A549 (cell line): ENCODE results near the gene ACTR3. TPM values are rescaled to one million over a fixed set of nuclear protein-coding genes. Genes with fewer than 3 reads are reported as not detected.

Experiments used
- ATAC-seq, 2 experiments: fragments of 200-7000 bp in 1 of 2; fragments of >200 bp in 1 of 2; cut with Nextera tagmentation in 1 of 2; cut with Tn5 transposase in 1 of 2; 3 replicates each; pipeline versions ENCODE4 v1.8.0 to v1.9.1; 2018 to 2020; ENCODE audit warnings: mild to moderate bottlenecking in 1 of 2, moderate library complexity in 1 of 2
- CTCF ChIA-PET: fragments of 300-600 bp; sonication (Branson Sonifier 250); formaldehyde crosslinking; extraction: SDS; loops from one replicate; lab custom pipeline; 2021; ENCODE audit warnings: antibody characterized with exemption, inconsistent platforms; lab: Yijun Ruan, JAX
- POLR2A ChIA-PET: fragments of 350-600 bp; formaldehyde crosslinking; extraction: SDS; loops from one replicate; lab custom pipeline; 2021; ENCODE audit warnings: antibody characterized with exemption, inconsistent platforms; lab: Yijun Ruan, JAX
- DNase-seq, 2 experiments: peaks; one replicate each; pipeline versions ENCODE4 v3.0.0 to v3.0.0-alpha.2; 2011 to 2016; ENCODE audit warnings: low read depth in 1 of 2, low spot score in 1 of 2
- FAIRE-seq: peaks from 2 replicates; lab custom pipeline; 2011; peaks lifted over from hg19 to GRCh38; lab: Jason Lieb, UNC
- H3K27ac ChIP-seq, 2 experiments: fragments of >200 bp; sonication (Bioruptor Twin); formaldehyde crosslinking; 3 replicates each; pipeline ENCODE4 v1.5.1; 2016 to 2017
- H3K4me1 ChIP-seq: fragments of >200 bp; sonication (Bioruptor Twin); formaldehyde crosslinking; 3 replicates; pipeline ENCODE4 v1.6.1; 2016
- H3K4me2 ChIP-seq: fragments of >200 bp; sonication (Bioruptor Twin); formaldehyde crosslinking; 3 replicates; pipeline ENCODE4 v1.6.1; 2016
- H3K4me3 ChIP-seq: fragments of >200 bp; sonication (Bioruptor Twin); formaldehyde crosslinking; 3 replicates; pipeline ENCODE4 v1.5.1; 2016
- H3K9me3 ChIP-seq: fragments of >200 bp; sonication (Bioruptor Twin); formaldehyde crosslinking; 3 replicates; pipeline ENCODE4 v1.6.1; 2016
- BHLHE40 ChIP-seq: IDR thresholded peaks from 2 replicates; pipeline ENCODE4 v1.6.1; 2012; ENCODE audit warnings: low read depth, low read length, inconsistent platforms
- CBX2 ChIP-seq: fragments of 200-600 bp; sonication (generic); IDR thresholded peaks from 2 replicates; pipeline ENCODE4 v1.6.1; 2016; ENCODE audit warnings: low read depth, mild to moderate bottlenecking, borderline replicate concordance
- CHD2 ChIP-seq: fragments of 150-350 bp; IDR thresholded peaks from 2 replicates; pipeline ENCODE4 v1.6.1; 2014; ENCODE audit warnings: low read length; ENCODE audit not compliant: partially characterized antibody
- CHD4 ChIP-seq: fragments of 200-600 bp; sonication (generic); IDR thresholded peaks from 2 replicates; pipeline ENCODE4 v1.6.1; 2016; ENCODE audit warnings: antibody characterized with exemption, mild to moderate bottlenecking, borderline replicate concordance
- EHF ChIP-seq: fragments of 250-450 bp; sonication (Bioruptor Pico); IDR thresholded peaks from 2 replicates; pipeline ENCODE4 v1.5.0; 2020; ENCODE audit warnings: mild to moderate bottlenecking
- EP300 ChIP-seq, 2 experiments: fragments of >200 bp; sonication (Bioruptor Twin); formaldehyde crosslinking; IDR thresholded peaks; 2 replicates in 1 of 2; 3 replicates in 1 of 2; pipeline ENCODE4 v1.6.1; 2016 to 2017
- FOSB ChIP-seq: fragments of 250-450 bp; sonication (Bioruptor Pico); IDR thresholded peaks from 2 replicates; pipeline ENCODE4 v1.5.0; 2020; ENCODE audit warnings: mild to moderate bottlenecking, moderate library complexity
- FOXS1 ChIP-seq: fragments of 250-450 bp; sonication (Bioruptor Pico); IDR thresholded peaks from 2 replicates; pipeline ENCODE4 v1.5.0; 2020; ENCODE audit warnings: mild to moderate bottlenecking, moderate library complexity
- HEYL ChIP-seq: fragments of 250-450 bp; sonication (Bioruptor Pico); IDR thresholded peaks from 2 replicates; pipeline ENCODE4 v1.8.0; 2021; ENCODE audit warnings: mild to moderate bottlenecking, moderate library complexity
- HOXB13 ChIP-seq: fragments of 250-450 bp; sonication (Bioruptor Pico); IDR thresholded peaks from 2 replicates; pipeline ENCODE4 v1.5.0; 2020; ENCODE audit warnings: low read depth, mild to moderate bottlenecking, moderate library complexity
- HOXB5 ChIP-seq: fragments of 250-450 bp; sonication (Bioruptor Pico); IDR thresholded peaks from 2 replicates; pipeline ENCODE4 v1.5.0; 2020; ENCODE audit warnings: mild to moderate bottlenecking, moderate library complexity
- JUN ChIP-seq, 2 experiments: fragments of >200 bp; sonication (Bioruptor Twin); formaldehyde crosslinking; IDR thresholded peaks; 2 replicates in 1 of 2; 3 replicates in 1 of 2; pipeline ENCODE4 v1.6.1; 2016 to 2017
- KDM5A ChIP-seq: fragments of 200-600 bp; sonication (generic); IDR thresholded peaks from 2 replicates; pipeline ENCODE4 v1.6.1; 2016; ENCODE audit warnings: antibody characterized with exemption, mild to moderate bottlenecking
- MAFK ChIP-seq: fragments of 450-650 bp; IDR thresholded peaks from 2 replicates; pipeline ENCODE4 v1.6.1; 2014; ENCODE audit not compliant: partially characterized antibody
- MAZ ChIP-seq: fragments of 150-350 bp; IDR thresholded peaks from 2 replicates; pipeline ENCODE4 v1.6.1; 2014; ENCODE audit warnings: antibody characterized with exemption, low read depth, low read length, borderline replicate concordance
- NFE2L2 ChIP-seq: fragments of 150-350 bp; conservative IDR thresholded peaks from 2 replicates; pipeline ENCODE4 v1.6.1; 2014; ENCODE audit warnings: low read length
- NPAS2 ChIP-seq: fragments of 250-450 bp; sonication (Bioruptor Pico); IDR thresholded peaks from 2 replicates; pipeline ENCODE4 v1.8.0; 2022; ENCODE audit warnings: mild to moderate bottlenecking, moderate library complexity, borderline replicate concordance
- POLR2AphosphoS2 ChIP-seq: conservative IDR thresholded peaks from 2 replicates; pipeline ENCODE4 v1.6.1; 2012; ENCODE audit warnings: low read length, improper control_type of control experiment, inconsistent platforms
- RAD21 ChIP-seq, 2 experiments: fragments of >200 bp in 1 of 2; sonication (Bioruptor Twin) in 1 of 2; formaldehyde crosslinking in 1 of 2; IDR thresholded peaks in 1 of 2; conservative IDR thresholded peaks in 1 of 2; 2 replicates in 1 of 2; 3 replicates in 1 of 2; pipeline ENCODE4 v1.6.1; 2012 to 2018; ENCODE audit warnings: inconsistent platforms in 1 of 2
- RCOR1 ChIP-seq: fragments of 150-350 bp; IDR thresholded peaks from 2 replicates; pipeline ENCODE4 v1.6.1; 2014; ENCODE audit warnings: antibody characterized with exemption, low read length, low read depth
- RNF2 ChIP-seq: fragments of 200-600 bp; sonication (generic); IDR thresholded peaks from 2 replicates; pipeline ENCODE4 v1.6.1; 2016; ENCODE audit warnings: low read depth, mild to moderate bottlenecking, antibody characterized with exemption, moderate library complexity, borderline replicate concordance
- SMC3 ChIP-seq: fragments of >200 bp; sonication (Bioruptor Twin); formaldehyde crosslinking; IDR thresholded peaks from 3 replicates; pipeline ENCODE4 v1.6.1; 2018; ENCODE audit warnings: inconsistent platforms
- SREBF2 ChIP-seq: fragments of 450-650 bp; IDR thresholded peaks from 2 replicates; pipeline ENCODE4 v1.6.1; 2014; ENCODE audit warnings: mild to moderate bottlenecking, moderate library complexity
- WGBS: methylation state at CpG from one replicate; pipeline ENCODE4 v1.1.6; 2017; ENCODE audit errors: missing lambda C conversion rate; 5-methylcytosine and 5-hydroxymethylcytosine counted together
- polyA plus RNA-seq, 4 experiments: library from polyadenylated mRNA; depleted of rRNA in 3 of 4; stranded (reverse); fragments of >200 nt; fragmentation: RNase III in 1 of 4; extraction: RNeasy Plus Mini Kit Qiagen cat#74134 plus additional on column Dnase treatment in 1 of 4; gene quantifications; 2 replicates in 3 of 4; 3 replicates in 1 of 4; pipeline ENCODE4 v1.2.3, GENCODE V29; 2011 to 2017
- TF ChIP-seq, protein P1 (sequence below): IDR thresholded peaks from 2 replicates; pipeline ENCODE4 v1.6.1; 2012; ENCODE audit warnings: low read depth, borderline replicate concordance
- TF ChIP-seq, protein P2 (sequence below): fragments of 250-450 bp; sonication (Bioruptor Pico); IDR thresholded peaks from 2 replicates; pipeline ENCODE4 v1.5.0; 2021; ENCODE audit warnings: mild to moderate bottlenecking, moderate library complexity, borderline replicate concordance
- TF ChIP-seq, protein P3 (sequence below): fragments of >200 bp; sonication (Bioruptor Twin); formaldehyde crosslinking; IDR thresholded peaks from 2 replicates; pipeline ENCODE4 v1.6.1; 2016

ACTR3 gene
- polyA plus RNA-seq, 2 of the 4 experiments (the other 2 are of a cell fraction): 359 to 412 TPM

DNA sequence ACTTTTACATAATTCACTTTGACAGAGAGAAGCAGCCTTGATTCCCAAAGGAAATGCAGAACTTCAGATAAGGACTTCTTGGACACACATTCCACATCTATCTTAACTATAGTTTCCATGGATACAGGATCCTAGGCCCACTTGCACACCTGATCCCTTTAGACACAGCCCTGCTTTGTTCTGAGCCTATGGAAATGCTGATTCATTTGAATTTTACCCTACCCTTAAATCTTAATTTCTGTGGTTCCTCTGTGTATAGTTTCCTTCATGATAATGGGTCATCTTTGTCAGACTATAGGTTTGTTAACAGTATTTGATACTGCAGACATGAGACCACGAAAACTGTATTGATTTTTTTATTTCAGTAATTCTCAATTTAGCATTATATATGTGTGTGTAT lies 77.4 kb downstream of the ACTR3 start:
- TF ChIP-seq RCOR1 (no peak), MAFK (peak; percentile 34)
- FAIRE-seq: no peak
- no peak for DNase-seq
- ChIA-PET CTCF (interaction anchor here (0.6 kb wide), 1 partner anchor 12 kb away, joined by 4 read pairs; no protein-coding TSS in a partner anchor), POLR2A (no interaction called here)
- H3K4me3 ChIP-seq: no peak overlapping the region
- H3K4me1 ChIP-seq: peaks cover 22% of the 10 kb centered on the region
- H3K4me2 ChIP-seq: 0 out of 3 replicates have a peak overlapping the region, but pooled peaks have one; percentile 20
- no peak overlapping the region for H3K27ac ChIP-seq
- no peaks in the 10 kb centered on the region for H3K9me3 ChIP-seq
- WGBS: 93% methylated on average over 1 of the region's 1 CpG
- ATAC-seq: no peak

DNA sequence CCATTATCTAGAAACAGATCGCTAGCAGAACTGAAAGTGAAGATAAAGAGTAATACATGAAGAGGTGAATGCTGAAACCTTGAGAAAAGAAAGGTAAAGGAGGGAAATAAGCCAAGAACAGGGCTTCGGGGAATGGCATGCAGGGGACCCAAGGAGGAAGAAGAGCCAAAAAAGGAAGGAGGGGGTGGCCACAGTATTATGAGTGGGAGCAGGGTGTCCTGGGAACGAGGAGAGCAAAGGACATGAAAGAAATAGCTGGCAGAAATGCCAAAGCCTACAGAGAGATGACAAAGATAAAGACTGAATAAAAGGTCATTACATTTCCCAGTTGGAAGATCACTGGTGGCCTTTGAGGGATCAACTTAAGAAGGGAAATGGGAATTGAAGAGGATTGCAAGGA lies 82.9 kb downstream of the ACTR3 start:
- TF ChIP-seq FOSB (CRISPR knock-in tag): no peak
- no peak for TF ChIP-seq KDM5A
- TF ChIP-seq SREBF2: no peak
- TF ChIP-seq SMC3: no peak
- no peak for TF ChIP-seq NPAS2 (CRISPR knock-in tag)
- no peak for TF ChIP-seq EP300 (IDR thresholded peaks at IDR 0.05)
- TF ChIP-seq CBX2: no peak
- TF ChIP-seq HOXB5 (CRISPR knock-in tag): no peak
- TF ChIP-seq, protein P1, sequence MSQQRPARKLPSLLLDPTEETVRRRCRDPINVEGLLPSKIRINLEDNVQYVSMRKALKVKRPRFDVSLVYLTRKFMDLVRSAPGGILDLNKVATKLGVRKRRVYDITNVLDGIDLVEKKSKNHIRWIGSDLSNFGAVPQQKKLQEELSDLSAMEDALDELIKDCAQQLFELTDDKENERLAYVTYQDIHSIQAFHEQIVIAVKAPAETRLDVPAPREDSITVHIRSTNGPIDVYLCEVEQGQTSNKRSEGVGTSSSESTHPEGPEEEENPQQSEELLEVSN: no peak
- no peak for TF ChIP-seq RAD21 (conservative IDR thresholded peaks at IDR 0.05 in 1 of 2, IDR thresholded peaks at IDR 0.05 in 1 of 2)
- TF ChIP-seq FOXS1 (CRISPR knock-in tag): no peak
- TF ChIP-seq JUN (IDR thresholded peaks at IDR 0.05): no peak
- no peak for TF ChIP-seq CHD2
- no peak for TF ChIP-seq HOXB13 (CRISPR knock-in tag)
- TF ChIP-seq HEYL (CRISPR knock-in tag): no peak
- no peak for TF ChIP-seq CHD4
- ChIA-PET CTCF (no interaction called here), POLR2A (interaction anchor here (0.6 kb wide), 1 partner anchor 16 kb away, joined by 4 read pairs; no protein-coding TSS in a partner anchor)
- FAIRE-seq (no peak), DNase-seq (no peak), ATAC-seq (no peak)
- Histone ChIP-seq H3K27ac (no peak overlapping the region), H3K4me3 (no peak overlapping the region), H3K4me1 (no peaks in the 10 kb centered on the region), H3K9me3 (no peaks in the 10 kb centered on the region), H3K4me2 (no peak overlapping the region)
- WGBS: 87% methylated on average over 3 of the region's 3 CpGs

- Histone ChIP-seq H3K4me3 (no peak overlapping the region), H3K4me2 (no peak overlapping the region), H3K27ac (no peak overlapping the region)
- CTCF ChIA-PET: no interaction called here
- TF ChIP-seq RNF2 (no peak), EHF (CRISPR knock-in tag) (no peak), NFE2L2 (no peak)
- TF ChIP-seq, all 56 proteins: peak for 0
- no peaks in the 10 kb centered on the region for H3K4me1 ChIP-seq
- no peak for DNase-seq
- H3K9me3 ChIP-seq: peaks cover 1% of the 10 kb centered on the region; the same call in 1 of the 3 replicates
- POLR2A ChIA-PET: no interaction called here
- ATAC-seq: no peak
- WGBS: 93% methylated on average over 4 of the region's 4 CpGs
- FAIRE-seq: no peak
Observed at GRCh38 chr2:113973810-113974209, 83.9 kb downstream of the ACTR3 start.

- ATAC-seq (no peak), FAIRE-seq (no peak), DNase-seq (no peak)
- H3K4me1 ChIP-seq: no peaks in the 10 kb centered on the region
- no peak overlapping the region for H3K27ac ChIP-seq
- no peak overlapping the region for H3K4me2 ChIP-seq
- no peak overlapping the region for H3K4me3 ChIP-seq
- TF ChIP-seq EP300 (IDR thresholded peaks at IDR 0.05): no peak
- TF ChIP-seq POLR2AphosphoS2: no peak
- TF ChIP-seq HOXB5 (CRISPR knock-in tag): no peak
- TF ChIP-seq MAFK: no peak
- TF ChIP-seq RNF2: no peak
- no peak for TF ChIP-seq MAZ
- TF ChIP-seq FOXS1 (CRISPR knock-in tag): no peak
- TF ChIP-seq BHLHE40: no peak
- no peak for TF ChIP-seq FOSB (CRISPR knock-in tag)
- TF ChIP-seq RAD21 (conservative IDR thresholded peaks at IDR 0.05 in 1 of 2, IDR thresholded peaks at IDR 0.05 in 1 of 2): no peak
- no peak for TF ChIP-seq EHF (CRISPR knock-in tag)
- no peak for TF ChIP-seq HEYL (CRISPR knock-in tag)
- TF ChIP-seq, protein P2, sequence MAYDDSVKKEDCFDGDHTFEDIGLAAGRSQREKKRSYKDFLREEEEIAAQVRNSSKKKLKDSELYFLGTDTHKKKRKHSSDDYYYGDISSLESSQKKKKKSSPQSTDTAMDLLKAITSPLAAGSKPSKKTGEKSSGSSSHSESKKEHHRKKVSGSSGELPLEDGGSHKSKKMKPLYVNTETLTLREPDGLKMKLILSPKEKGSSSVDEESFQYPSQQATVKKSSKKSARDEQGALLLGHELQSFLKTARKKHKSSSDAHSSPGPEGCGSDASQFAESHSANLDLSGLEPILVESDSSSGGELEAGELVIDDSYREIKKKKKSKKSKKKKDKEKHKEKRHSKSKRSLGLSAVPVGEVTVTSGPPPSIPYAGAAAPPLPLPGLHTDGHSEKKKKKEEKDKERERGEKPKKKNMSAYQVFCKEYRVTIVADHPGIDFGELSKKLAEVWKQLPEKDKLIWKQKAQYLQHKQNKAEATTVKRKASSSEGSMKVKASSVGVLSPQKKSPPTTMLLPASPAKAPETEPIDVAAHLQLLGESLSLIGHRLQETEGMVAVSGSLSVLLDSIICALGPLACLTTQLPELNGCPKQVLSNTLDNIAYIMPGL (CRISPR knock-in tag): no peak
- TF ChIP-seq, protein P3, sequence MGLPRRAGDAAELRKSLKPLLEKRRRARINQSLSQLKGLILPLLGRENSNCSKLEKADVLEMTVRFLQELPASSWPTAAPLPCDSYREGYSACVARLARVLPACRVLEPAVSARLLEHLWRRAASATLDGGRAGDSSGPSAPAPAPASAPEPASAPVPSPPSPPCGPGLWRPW: no peak
- no peak for TF ChIP-seq JUN (IDR thresholded peaks at IDR 0.05)
- H3K9me3 ChIP-seq: peaks cover 10% of the 10 kb centered on the region; the same call in 2 of the 3 replicates
- 81% methylated on average over 4 of the region's 4 CpGs for WGBS
- CTCF ChIA-PET: interaction anchor here (1.6 to 1.7 kb wide), 2 partner anchors 10 kb away, joined by 5 read pairs; no protein-coding TSS in a partner anchor
- POLR2A ChIA-PET: no interaction called here
Observed at GRCh38 chr2:113974727-113975126, 84.8 kb downstream of the ACTR3 start.
